ENCODE results near the gene SIGLEC12. TPM values are rescaled to one million over a fixed set of nuclear protein-coding genes. Genes with fewer than 3 reads are reported as not detected.

Gene SIGLEC12
- total RNA-seq, 1 experiment from 2014 or later: not detected

DNA sequence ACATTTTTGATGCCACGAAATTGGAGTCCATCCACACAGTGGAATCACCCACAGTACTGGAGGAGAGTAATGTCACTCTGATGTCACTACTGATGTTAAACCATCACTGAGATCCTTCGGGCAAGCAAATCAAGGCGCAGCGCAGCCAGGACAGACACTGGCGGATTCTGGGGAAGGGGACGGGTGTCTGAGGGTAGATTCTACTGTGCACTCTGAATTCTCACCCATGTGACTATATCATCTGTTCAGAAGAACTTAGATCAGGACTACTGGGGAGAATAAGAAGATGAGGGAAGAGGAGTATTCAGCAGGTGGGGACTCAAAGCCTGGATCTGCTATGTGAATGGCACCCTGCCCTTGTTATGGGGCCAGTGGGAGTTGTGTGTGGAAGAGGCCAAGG lies 42.4 kb upstream of the SIGLEC12 start:
- POLR2A ChIA-PET: no interaction called here
- intact Hi-C loops (cut with micrococcal nuclease; ENCODE audit: unreplicated experiment): no loop called here
- peaks cover 4% of the 10 kb centered on the region; the same call in 1 of the 2 replicates for H3K27me3 ChIP-seq (ENCODE audit: control insufficient read depth, insufficient read depth, low read length)

DNA sequence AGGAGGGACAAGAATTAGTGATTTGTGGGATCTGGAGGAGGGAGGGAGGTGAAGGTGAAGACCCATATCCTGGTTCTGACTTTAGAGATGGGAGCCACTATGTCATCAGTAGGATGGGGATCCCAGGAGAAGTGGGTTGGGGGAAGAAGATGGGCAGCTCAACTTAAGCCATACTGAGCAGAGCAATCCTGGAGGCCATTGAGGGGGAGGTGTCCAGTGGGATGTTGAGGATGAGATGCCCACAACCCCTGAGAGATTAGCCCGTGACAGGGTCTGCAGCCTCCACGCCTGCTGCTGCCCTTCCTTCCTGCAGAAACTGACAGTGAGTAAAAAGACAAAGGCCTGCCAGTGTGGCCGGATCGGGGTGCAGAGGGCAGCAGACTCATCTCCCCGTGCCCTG lies 41.1 kb upstream of the SIGLEC12 start:
- Histone ChIP-seq H3K36me3 (ENCODE audit: control insufficient read depth, insufficient read depth, low read length) (no peaks in the 10 kb centered on the region), H3K9me3 (ENCODE audit: control insufficient read depth, insufficient read depth, low read depth, low read length) (no peaks in the 10 kb centered on the region), H3K4me1 (ENCODE audit: control insufficient read depth, insufficient read depth, low read length) (no peaks in the 10 kb centered on the region), H3K27ac (ENCODE audit: low read length) (no peak overlapping the region), H3K27me3 (ENCODE audit: control insufficient read depth, insufficient read depth, low read length) (peaks cover 4% of the 10 kb centered on the region; the same call in 1 of the 2 replicates), H3K4me3 (ENCODE audit: low read depth in 2 of 2, low read length in 2 of 2) (no peak overlapping the region)
- ChIA-PET POLR2A (no interaction called here), CTCF (no interaction called here)
- intact Hi-C loops (cut with micrococcal nuclease; ENCODE audit: unreplicated experiment): no loop called here
- BruUV-seq (replicated peaks): no TSS peak
- DNase-seq (ENCODE audit: low read depth, low spot score) (no peak), ATAC-seq (no peak)
- TF ChIP-seq TCF7L2 (IDR thresholded peaks at IDR 0.05; ENCODE audit: low read depth, low read length) (no peak), POLR2AphosphoS5 (IDR thresholded peaks at IDR 0.05; ENCODE audit: low read depth, low read length) (no peak), SIN3A (IDR thresholded peaks at IDR 0.05; ENCODE audit: borderline replicate concordance, insufficient read depth, low read depth, low read length) (no peak)
- TF ChIP-seq, protein P1, sequence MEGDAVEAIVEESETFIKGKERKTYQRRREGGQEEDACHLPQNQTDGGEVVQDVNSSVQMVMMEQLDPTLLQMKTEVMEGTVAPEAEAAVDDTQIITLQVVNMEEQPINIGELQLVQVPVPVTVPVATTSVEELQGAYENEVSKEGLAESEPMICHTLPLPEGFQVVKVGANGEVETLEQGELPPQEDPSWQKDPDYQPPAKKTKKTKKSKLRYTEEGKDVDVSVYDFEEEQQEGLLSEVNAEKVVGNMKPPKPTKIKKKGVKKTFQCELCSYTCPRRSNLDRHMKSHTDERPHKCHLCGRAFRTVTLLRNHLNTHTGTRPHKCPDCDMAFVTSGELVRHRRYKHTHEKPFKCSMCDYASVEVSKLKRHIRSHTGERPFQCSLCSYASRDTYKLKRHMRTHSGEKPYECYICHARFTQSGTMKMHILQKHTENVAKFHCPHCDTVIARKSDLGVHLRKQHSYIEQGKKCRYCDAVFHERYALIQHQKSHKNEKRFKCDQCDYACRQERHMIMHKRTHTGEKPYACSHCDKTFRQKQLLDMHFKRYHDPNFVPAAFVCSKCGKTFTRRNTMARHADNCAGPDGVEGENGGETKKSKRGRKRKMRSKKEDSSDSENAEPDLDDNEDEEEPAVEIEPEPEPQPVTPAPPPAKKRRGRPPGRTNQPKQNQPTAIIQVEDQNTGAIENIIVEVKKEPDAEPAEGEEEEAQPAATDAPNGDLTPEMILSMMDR (IDR thresholded peaks at IDR 0.05): no peak
- TF ChIP-seq, protein P2, sequence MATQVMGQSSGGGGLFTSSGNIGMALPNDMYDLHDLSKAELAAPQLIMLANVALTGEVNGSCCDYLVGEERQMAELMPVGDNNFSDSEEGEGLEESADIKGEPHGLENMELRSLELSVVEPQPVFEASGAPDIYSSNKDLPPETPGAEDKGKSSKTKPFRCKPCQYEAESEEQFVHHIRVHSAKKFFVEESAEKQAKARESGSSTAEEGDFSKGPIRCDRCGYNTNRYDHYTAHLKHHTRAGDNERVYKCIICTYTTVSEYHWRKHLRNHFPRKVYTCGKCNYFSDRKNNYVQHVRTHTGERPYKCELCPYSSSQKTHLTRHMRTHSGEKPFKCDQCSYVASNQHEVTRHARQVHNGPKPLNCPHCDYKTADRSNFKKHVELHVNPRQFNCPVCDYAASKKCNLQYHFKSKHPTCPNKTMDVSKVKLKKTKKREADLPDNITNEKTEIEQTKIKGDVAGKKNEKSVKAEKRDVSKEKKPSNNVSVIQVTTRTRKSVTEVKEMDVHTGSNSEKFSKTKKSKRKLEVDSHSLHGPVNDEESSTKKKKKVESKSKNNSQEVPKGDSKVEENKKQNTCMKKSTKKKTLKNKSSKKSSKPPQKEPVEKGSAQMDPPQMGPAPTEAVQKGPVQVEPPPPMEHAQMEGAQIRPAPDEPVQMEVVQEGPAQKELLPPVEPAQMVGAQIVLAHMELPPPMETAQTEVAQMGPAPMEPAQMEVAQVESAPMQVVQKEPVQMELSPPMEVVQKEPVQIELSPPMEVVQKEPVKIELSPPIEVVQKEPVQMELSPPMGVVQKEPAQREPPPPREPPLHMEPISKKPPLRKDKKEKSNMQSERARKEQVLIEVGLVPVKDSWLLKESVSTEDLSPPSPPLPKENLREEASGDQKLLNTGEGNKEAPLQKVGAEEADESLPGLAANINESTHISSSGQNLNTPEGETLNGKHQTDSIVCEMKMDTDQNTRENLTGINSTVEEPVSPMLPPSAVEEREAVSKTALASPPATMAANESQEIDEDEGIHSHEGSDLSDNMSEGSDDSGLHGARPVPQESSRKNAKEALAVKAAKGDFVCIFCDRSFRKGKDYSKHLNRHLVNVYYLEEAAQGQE (IDR thresholded peaks at IDR 0.05; ENCODE audit: insufficient read depth in 1 of 2, low read depth in 2 of 2, low read length in 1 of 2): no peak
- in situ Hi-C loops (cut with HindIII; ENCODE audit: low pct_unique_long_range_greater_than_20kb, low sequenced_read_pairs): no loop called here

More for the DNA sequence above, 42.4 kb upstream of the SIGLEC12 start:
- BruUV-seq (replicated peaks): no TSS peak
- ATAC-seq (no peak), DNase-seq (ENCODE audit: low read depth, low spot score) (no peak)
- CTCF ChIA-PET: no interaction called here
- Histone ChIP-seq H3K4me1 (ENCODE audit: control insufficient read depth, insufficient read depth, low read length) (no peaks in the 10 kb centered on the region), H3K9me3 (ENCODE audit: control insufficient read depth, insufficient read depth, low read depth, low read length) (no peaks in the 10 kb centered on the region), H3K36me3 (ENCODE audit: control insufficient read depth, insufficient read depth, low read length) (no peaks in the 10 kb centered on the region), H3K4me3 (ENCODE audit: low read depth in 2 of 2, low read length in 2 of 2) (no peak overlapping the region), H3K27ac (ENCODE audit: low read length) (no peak overlapping the region)
- TF ChIP-seq SIN3A (IDR thresholded peaks at IDR 0.05; ENCODE audit: borderline replicate concordance, insufficient read depth, low read depth, low read length): no peak
- in situ Hi-C loops (cut with HindIII; ENCODE audit: low pct_unique_long_range_greater_than_20kb, low sequenced_read_pairs): no loop called here

DNA sequence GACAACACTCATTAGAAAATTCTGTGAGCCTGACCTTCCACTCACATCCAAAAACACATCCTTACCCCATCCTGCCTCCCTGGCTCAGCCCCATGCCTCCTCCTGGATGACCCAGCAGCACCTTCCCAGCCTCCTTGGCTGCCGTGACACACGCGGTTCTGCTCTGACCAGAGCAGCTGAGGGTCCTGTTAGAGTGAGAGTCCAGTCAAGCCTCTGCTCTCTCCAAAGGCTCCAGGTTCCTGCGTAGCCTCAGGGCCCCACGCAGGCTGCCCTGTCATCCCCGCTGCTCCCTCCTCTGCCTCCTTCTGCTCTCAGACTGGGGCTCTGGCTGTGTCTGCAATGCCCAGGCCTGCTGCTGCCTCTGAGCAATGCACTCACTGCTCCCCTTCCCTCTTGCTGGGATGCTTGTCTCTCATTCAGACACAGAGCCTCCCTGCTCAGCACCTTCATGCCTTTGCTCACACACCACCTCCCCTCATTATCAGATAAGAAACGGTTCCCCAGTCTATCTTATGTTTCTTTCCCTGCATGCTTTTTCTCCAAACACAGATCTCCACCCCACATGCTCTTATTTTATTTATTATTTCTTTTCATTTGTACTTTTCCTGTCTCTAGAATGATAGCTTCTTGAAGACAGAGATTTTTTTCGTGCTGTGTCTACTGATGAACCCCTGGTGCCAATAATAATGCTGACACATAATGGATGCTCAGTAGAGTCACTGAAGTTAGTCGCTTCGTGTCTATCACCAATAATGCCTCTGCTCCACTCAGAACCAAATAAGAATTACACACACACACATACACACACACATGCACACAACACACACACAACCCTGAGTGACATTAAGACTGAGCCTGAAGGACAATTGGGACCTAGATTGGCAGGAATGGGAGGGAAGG lies 40.1 kb upstream of the SIGLEC12 start:
- TF ChIP-seq TCF7L2 (IDR thresholded peaks at IDR 0.05; ENCODE audit: low read depth, low read length) (no peak), POLR2AphosphoS5 (IDR thresholded peaks at IDR 0.05; ENCODE audit: low read depth, low read length) (no peak), SIN3A (IDR thresholded peaks at IDR 0.05; ENCODE audit: borderline replicate concordance, insufficient read depth, low read depth, low read length) (no peak)
- TF ChIP-seq, protein P2 (IDR thresholded peaks at IDR 0.05; ENCODE audit: insufficient read depth in 1 of 2, low read depth in 2 of 2, low read length in 1 of 2): no peak
- TF ChIP-seq, protein P1 (IDR thresholded peaks at IDR 0.05): no peak
- Histone ChIP-seq H3K27ac (ENCODE audit: low read length) (no peak overlapping the region), H3K9me3 (ENCODE audit: control insufficient read depth, insufficient read depth, low read depth, low read length) (no peaks in the 10 kb centered on the region), H3K4me3 (ENCODE audit: low read depth in 2 of 2, low read length in 2 of 2) (no peak overlapping the region), H3K36me3 (ENCODE audit: control insufficient read depth, insufficient read depth, low read length) (no peaks in the 10 kb centered on the region), H3K4me1 (ENCODE audit: control insufficient read depth, insufficient read depth, low read length) (no peaks in the 10 kb centered on the region), H3K27me3 (ENCODE audit: control insufficient read depth, insufficient read depth, low read length) (peaks cover 2% of the 10 kb centered on the region; the same call in 1 of the 2 replicates)
- DNase-seq (ENCODE audit: low read depth, low spot score) (no peak), ATAC-seq (no peak)
- intact Hi-C loops (cut with micrococcal nuclease; ENCODE audit: unreplicated experiment): no loop called here
- in situ Hi-C loops (cut with HindIII; ENCODE audit: low pct_unique_long_range_greater_than_20kb, low sequenced_read_pairs): no loop called here
- CTCF ChIA-PET: no interaction called here
- BruUV-seq (replicated peaks): no TSS peak
- POLR2A ChIA-PET: no interaction called here

All from Panc1 (cell line).